ENCODE results near the gene SORCS2.

Gene SORCS2

GRCh38 chr4:7652006-7652405, 459.7 kb downstream of the SORCS2 start:
- DNase-seq (ENCODE audit: low spot score): no peak

- no peak for DNase-seq (ENCODE audit: low spot score)
These were observed 460.1 kb downstream of the SORCS2 start for GRCh38 chr4:7652451-7652881.

GRCh38 chr4:7652906-7653305, 460.6 kb downstream of the SORCS2 start:
- no peak for DNase-seq (ENCODE audit: low spot score)

DNA sequence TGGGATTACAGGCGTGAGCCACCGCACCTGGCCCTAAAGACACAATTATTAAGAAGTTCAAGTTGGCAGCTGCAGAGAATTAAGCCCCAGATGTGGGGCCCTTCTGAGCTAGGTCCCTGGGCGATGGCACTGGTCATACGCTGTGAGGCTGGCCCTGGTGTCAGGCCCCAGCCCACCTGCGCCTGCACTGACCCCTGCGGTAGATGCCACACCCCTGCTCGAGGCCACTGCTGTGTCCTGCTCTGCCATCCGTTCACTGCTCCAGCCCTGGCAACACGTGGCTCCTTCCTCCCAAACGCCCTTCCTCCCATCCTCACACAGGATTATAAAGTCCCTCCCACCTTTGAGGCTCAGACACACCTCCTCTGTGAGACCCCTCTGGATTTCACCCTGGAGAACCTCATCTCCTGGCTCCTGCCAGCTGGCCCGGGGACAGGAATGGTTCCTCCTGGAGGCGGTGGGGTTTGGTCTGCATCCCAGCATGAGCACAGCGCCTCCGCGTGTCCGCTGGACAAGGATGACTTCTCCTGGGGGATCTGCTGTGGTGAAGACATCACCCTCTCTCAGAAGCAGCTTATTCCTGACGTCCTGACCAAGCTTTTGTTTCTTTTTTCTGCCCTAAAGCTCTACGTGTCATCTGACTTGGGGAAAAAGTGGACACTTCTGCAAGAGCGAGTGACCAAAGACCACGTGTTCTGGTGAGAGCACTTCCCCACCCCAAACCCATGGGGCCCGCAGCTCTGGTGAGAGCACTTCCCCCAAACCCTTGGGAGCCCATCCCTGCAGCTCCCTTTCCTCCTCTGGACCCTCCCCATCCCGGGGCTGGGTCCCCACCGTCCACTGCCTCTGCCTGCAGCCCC, 461.4 kb downstream of the SORCS2 start:
- DNase-seq (ENCODE audit: low spot score): peak; percentile 40

DNA sequence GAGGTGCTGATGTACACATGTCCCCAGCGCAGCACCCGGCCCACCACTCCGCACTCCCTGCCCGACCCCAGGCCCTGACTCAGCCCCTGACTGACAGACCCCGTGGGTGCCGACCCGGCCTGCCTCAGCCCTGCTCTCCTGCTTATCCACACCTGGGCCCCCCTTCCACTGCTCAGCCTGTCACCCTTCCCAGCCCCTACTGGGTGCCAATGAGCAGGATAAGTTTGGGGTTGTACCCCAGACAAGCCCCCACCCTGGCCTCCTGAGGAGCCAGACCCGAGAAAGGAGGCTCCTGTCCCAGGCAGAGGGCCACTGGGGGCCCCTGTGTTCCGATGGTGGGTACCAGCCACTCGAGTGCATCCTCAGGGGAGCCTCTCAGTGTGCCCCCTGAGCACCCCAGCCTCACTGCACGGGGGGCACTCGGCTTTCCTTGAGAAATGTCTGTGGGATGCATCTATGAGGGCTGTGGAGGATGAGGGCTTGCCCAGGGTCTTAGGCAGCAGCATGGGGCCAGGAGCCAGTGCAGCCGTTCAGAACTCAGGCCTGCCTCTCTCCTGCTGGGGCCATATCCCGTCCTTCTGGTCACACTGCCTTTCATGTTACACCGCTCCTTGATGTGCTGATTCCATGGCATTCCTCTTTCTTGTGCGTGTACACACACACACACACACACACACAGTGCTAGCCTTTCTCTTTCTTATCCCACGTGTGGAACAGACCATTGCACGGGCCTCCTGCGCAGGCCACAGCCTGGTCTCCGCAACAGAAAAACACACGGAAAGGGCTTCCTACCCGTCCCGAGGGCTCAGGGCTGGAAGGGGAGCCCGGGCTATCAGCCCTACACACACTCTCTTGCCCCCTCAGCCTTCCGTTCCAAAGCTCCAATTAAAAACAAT, 462.5 kb downstream of the SORCS2 start:
- no peak for DNase-seq (ENCODE audit: low spot score)

DNA sequence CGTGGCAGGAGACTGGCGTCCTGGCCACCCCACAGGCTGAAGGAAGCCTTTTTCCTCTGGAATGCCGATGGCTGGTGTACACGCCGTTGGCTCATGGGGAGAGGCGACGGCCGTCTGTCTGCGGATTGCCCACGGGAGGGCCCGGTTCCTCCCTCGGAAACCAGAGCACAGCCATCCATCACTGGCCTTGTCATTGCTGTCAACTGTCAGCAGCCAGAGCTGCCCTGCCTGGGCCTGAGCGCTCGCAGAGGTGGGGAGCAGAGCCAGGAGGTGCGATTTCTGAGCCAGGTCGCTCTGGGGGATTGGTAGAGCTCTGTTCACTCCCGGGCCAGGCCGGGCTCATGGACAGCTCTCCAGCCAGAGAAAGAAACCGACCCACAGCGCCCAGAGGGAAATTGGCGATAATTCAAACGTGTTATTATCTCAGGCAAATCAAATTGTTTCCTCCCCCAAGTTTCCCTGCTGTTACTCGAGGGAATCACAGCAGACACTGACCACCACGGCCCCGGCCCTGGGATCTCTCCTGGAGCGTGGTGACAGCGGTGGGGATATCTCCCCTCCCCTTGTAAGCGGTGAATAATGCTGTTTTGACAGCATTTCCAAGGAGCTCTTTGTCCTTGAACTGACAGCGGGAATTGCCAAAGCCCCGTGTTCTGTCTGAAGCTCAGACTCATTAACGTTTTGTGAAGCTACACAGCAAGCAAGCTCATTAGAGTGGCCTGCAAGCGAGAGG, 463.3 kb downstream of the SORCS2 start:
- DNase-seq (ENCODE audit: low spot score): peak; percentile 52

DNA sequence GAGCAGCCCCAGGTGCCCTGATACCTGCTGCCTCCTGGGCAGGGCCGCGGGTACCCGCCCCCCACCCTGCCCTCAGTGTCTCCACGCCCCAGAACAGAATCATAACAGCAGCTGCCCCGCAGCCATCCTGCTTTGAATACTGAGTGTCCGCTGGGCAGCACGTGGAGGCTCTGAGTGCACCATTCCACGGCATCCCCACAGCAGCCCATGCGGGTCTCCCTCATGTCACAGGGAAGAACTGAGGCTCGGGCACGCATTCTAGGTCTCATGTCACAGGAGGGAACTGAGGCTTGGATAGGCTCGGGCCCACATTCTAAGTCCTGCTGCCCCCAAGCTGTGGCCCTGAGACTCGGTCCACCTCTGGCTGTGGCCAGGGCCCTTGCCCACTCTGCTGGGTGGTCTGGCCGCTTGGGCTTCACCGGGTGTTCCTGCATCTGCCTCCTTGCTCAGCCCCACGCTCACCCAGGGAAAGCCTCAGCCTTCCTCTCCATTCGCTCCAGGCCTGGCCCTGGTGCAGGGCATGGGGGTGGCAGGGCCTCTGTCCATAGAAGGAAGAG, 464.0 kb downstream of the SORCS2 start:
- DNase-seq (ENCODE audit: low spot score): no peak

DNA sequence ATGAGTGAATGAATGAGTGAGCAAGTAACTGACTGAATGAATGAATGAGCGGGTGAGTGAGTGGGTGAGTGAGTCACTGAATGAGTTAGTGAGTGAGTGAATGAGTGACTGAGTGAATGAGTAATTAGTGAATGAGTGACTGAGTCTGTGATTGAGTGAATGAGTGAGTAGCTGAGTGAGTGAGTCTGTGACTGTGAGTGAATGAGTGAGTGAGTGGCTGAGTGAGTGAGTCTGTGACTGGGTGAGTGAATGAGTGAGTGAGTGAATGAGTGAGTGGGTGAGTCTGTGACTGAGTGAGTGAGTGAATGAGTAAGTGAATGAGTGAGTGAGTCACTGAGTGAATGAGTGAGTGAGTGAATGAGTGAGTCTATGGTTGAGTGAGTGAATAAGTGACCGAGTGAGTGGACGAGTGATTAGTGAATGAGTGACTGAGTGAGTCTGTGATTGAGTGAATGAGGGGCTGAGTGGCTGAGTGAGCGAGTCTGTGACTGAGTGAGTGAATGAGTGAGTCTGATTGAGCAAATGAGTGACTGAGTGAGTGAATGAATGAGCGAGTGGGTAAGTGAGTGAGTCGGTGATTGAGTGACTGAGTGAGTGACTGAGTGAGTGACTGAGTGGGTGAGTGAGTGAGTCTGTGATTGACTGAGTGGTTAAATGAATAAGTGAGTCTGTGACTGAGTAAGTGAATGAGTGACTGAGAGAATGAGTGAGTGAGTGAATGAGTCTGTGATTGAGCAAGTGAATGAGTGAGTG, 465.4 kb downstream of the SORCS2 start:
- DNase-seq (ENCODE audit: low spot score): no peak

DNA sequence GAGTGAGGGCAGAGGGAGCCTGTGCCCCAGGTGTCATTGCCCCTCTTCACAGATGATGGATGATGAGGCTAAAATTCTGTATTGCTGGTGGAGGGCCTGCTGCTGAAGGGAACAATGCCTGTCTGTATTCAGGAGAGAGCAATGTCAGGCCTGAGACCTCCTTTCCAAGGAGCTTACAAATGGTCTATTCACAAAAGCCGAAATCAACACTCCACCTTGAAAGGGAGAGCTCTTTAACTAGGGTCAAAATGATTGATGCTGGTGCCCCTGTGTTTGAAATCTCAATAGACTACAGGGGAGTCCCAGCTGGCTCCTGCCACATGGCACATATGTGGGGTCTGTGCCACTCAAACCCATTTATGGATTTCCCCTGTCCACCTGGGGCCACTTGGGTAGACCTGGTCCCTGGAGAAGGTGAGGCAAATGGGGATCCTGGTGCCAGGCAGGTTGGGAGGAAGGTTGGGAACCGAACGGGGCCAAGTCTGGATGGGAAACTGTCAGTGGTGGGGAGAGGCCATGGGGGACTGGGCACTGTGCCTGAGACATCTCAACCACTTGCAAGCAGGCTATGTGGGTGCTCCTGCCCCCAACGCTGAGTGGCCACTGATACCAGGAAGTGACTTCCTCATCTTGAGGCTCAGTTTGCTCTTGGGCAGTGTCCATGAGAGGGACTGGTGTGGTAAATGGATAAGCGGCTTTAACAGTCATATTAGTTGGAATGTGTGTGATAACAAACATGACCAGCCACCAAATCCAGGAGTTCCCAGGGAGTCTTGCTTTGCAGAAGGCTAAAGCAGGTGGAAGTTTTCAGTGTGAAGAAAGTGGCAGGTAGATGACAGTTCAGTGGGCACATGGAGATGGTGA, 466.2 kb downstream of the SORCS2 start:
- no peak for DNase-seq (ENCODE audit: low spot score)

DNA sequence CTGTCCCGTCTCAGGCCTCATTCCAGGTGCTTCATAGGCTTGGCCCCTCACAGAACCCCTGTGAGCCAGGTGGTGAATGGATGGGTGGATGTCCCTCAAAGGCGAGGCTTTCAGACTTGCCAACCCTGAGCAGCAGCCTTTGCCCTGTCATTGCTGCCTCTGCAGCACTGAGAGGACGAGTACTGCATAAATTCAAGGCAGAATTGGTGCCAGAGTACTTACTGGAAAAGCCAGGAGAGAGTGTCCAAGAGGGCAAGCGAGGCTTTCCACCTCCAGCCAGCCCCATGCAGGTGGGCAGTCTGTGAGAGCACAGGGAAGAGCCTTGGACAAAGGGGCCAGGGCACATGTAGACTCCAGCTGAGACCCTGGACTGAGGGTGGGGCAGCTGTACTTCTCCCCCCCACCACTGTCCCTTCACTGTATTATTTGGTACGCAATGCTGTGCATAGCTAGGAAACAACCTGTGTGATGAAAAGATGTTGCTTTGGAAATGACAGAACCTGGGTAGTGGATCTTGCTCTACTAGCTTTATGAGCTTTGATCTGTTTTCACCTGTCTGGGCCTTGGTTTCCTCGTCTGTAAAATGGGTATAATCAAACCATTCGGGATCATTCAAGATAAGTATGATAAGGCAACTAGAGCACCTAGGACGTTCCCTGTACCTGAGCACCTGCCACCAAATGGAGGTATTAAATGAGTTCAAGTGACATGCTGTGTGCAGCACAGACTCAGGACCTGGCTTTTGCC, 467.3 kb downstream of the SORCS2 start:
- DNase-seq (ENCODE audit: low spot score): no peak

DNA sequence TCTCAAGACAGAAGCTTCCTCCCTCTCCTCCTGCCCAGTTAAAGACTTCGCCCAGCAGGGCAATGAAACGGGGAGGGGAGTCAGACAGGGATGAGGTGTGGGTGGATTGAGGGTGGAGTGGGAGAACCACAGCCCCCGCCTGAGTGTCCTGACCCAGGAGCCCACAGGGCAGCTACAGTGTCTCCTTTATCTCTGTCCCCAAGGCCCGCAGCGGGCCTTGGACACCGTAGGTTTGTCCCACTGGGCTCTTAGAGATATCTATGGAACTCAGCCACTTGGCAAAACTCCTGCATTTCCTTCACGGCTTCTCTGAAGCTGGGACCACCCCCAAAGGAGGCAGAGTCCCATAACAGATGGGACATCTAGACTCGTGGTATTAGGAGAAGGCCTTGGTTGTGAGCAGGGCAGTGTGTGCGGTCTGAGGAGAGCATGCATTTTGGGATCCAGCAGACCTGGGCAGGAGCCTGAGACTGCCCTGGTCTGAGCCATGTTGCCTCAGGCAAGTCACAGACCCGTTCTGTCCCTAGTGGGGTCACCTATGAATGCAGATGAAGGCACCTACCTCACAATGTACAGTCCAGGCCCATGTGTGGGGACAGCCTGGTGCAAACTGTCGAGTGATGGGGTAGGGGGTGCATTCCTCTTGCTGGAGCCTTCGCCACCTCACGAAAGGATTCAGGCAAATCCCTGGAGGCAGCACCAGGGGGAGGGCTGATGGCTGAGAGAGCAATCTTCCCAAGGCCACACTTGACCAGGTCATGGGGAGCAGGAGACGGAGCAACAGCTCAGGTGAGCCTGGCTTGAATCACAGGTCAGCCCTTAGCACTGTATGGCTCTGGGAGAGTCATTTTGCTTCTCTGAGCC, 468.1 kb downstream of the SORCS2 start:
- no peak for DNase-seq (ENCODE audit: low spot score)

DNA sequence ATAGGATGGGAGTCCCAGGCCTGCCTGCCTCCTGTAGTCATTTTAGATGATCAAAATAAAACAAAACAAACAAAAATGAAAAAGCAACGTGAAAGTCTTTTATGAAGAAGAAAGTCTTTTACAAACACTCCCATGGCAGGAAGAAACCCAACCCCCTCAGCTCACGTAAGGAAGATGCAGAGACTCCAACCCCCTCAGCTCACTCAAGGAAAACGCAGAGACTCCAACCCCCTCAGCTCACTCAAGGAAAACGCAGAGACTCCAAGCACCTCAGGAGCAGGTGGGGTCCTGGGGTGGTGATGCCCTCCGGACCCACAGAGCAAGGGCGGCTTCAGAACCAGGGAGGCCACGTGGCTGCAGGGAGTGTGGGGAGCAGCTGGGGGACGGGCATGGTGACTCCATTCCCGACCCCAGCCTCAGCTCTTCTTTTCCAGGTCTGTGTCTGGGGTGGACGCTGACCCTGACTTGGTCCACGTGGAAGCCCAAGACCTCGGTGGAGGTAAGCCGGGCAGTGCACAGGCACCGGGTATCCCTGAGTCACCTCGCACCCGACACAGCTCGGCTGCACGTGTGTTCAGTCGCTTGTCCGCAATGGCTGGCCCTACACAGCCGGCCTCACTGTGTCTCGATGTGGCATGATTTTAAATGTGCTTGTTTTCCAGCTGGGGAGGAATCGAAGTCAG, 468.9 kb downstream of the SORCS2 start:
- DNase-seq (ENCODE audit: low spot score): no peak

GRCh38 chr4:7661846-7662506, 469.6 kb downstream of the SORCS2 start:
- no peak for DNase-seq (ENCODE audit: low spot score)

- DNase-seq (ENCODE audit: low spot score): no peak
These were observed 470.1 kb downstream of the SORCS2 start for GRCh38 chr4:7662507-7662846.

- DNase-seq (ENCODE audit: low spot score): no peak
These were observed 470.8 kb downstream of the SORCS2 start for GRCh38 chr4:7663075-7663541.

DNA sequence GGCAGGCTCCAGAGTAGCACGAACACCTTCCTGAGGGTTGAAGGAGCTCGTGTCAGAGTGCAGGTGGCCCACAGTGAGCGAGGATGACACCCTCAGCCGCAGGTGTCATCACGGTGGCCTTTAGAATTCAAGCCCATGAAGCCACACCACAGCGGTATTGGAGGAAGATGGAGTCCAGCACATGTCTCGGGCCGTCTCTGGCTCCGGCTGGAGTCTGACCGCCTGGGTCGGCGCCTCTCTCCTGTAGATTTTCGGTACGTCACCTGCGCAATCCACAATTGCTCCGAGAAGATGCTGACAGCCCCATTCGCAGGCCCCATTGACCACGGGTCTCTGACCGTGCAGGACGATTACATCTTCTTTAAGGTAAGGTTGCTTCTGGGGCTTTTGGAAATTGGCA, 471.8 kb downstream of the SORCS2 start:
- no peak for DNase-seq (ENCODE audit: low spot score)

DNA sequence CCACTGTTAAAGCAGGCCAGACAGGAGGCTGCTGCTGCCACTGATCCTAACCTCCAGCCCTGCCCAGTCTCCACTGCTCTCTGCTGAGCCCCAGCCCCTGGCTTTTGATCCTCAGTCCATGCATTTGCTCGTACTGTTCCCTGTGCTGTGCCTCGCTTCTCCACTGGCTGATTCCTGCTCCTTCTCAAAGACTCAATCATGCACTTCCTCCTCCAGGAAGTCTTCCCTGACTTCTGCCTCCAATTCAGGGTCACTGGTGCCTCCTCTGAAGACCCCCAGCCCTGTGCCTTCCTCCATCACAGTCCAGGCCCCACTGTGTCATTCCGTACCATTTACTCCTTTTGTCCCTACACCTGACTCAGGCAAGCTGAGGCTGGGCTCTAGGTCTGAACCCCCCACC, 473.0 kb downstream of the SORCS2 start:
- DNase-seq (ENCODE audit: low spot score): no peak
